D721Med (cell line): ENCODE results near the gene SERTM2.

Experiments used
- DNase-seq: peaks from one replicate; pipeline ENCODE4 v3.0.0; 2011; ENCODE audit warnings: low spot score; ENCODE audit not compliant: insufficient read length
- FAIRE-seq: peaks from 2 replicates; lab custom pipeline; 2011; peaks lifted over from hg19 to GRCh38; lab: Jason Lieb, UNC
- TF ChIP-seq, protein P1 (sequence below): IDR thresholded peaks from 2 replicates; pipeline ENCODE4 v1.5.1; 2012; ENCODE audit warnings: mild to moderate bottlenecking, control low read depth; ENCODE audit not compliant: insufficient read depth; ENCODE audit errors: missing control alignments

SERTM2 gene

DNA sequence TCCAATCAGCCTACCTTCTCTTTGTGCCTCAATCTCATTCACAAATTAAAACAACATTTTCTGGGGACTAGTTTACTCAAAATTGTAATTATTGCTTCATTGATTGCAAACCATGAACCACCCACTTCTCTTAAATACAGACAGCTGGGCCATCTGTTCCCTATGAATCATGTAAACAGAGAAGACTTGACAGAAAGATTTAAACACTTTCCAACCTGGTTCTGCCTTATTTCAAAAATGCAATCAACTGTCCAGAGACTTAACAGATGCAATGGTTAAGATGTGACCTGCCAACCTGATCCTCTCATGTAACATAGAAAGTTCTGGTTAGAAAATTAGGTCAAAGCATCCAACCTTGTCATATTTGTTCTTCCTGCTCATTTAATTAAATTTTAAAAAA lies 20.8 kb upstream of the SERTM2 start:
- FAIRE-seq (peak; percentile 84), DNase-seq (no peak)
- TF ChIP-seq, protein P1, sequence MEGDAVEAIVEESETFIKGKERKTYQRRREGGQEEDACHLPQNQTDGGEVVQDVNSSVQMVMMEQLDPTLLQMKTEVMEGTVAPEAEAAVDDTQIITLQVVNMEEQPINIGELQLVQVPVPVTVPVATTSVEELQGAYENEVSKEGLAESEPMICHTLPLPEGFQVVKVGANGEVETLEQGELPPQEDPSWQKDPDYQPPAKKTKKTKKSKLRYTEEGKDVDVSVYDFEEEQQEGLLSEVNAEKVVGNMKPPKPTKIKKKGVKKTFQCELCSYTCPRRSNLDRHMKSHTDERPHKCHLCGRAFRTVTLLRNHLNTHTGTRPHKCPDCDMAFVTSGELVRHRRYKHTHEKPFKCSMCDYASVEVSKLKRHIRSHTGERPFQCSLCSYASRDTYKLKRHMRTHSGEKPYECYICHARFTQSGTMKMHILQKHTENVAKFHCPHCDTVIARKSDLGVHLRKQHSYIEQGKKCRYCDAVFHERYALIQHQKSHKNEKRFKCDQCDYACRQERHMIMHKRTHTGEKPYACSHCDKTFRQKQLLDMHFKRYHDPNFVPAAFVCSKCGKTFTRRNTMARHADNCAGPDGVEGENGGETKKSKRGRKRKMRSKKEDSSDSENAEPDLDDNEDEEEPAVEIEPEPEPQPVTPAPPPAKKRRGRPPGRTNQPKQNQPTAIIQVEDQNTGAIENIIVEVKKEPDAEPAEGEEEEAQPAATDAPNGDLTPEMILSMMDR, result no peak

GRCh38 chrX:111492085-111492484 lies 19.4 kb upstream of the SERTM2 start:
- DNase-seq (no peak), FAIRE-seq (no peak)
- TF ChIP-seq, protein P1, result no peak

GRCh38 chrX:111498538-111499103 lies 12.8 kb upstream of the SERTM2 start:
- no peak for DNase-seq
- no peak for FAIRE-seq
- TF ChIP-seq, protein P1, result no peak

- no peak for FAIRE-seq
- no peak for DNase-seq
- TF ChIP-seq, protein P1, result no peak
Observed at GRCh38 chrX:111503485-111503993, 7.9 kb upstream of the SERTM2 start.

DNA sequence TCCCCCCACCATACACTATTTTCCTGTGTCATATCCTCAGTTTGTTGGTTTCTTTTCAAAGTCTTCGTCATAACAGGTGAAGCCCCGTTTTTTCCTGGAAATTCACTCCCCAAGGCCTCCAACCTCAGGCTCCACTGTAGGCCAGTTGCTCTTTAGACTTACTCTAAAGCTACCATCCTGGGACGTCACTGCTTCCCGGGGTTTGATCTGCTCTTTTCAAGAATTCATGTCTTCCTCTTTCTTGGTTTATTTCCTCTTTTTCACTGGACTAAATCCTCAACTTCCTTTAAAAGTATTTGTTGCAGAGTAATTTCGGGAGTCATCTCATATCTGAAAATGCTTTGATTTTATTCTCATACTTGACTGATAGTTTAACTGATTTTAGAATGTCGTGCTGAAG lies 6.5 kb upstream of the SERTM2 start:
- DNase-seq (no peak), FAIRE-seq (no peak)
- TF ChIP-seq, protein P1, result no peak

- FAIRE-seq (no peak), DNase-seq (no peak)
- TF ChIP-seq, protein P1, result no peak
Observed at GRCh38 chrX:111505783-111506182, 5.7 kb upstream of the SERTM2 start.

DNA sequence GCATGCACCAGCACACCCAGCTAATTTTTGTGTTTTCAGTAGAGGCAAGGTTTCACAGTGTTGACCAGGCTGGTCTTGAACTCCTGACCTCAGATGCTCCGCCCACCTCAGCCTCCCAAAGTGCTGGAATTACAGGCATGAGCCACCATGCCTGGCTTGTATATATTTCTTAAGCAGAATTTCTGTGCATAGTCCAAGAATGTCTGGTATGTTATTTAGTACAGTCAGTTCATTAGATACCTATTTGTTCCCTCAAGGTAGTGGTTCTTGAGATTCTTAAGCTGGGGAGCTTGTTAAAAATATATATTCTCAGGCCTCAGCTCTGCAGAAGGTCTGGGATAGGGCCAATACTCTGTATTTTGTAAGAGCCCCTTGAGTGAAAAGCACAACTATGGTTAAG lies 4.6 kb upstream of the SERTM2 start:
- DNase-seq (no peak), FAIRE-seq (no peak)
- TF ChIP-seq, protein P1, result no peak
